Neuron (in vitro differentiated cells): ENCODE measurements around the gene NPIPA5.
"Not testable (repeated sequence)": the region's sequence is repeated elsewhere in the genome, so short reads cannot be mapped to it uniquely, and the experiment has no call there.

Source experiments
- H2AFZ ChIP-seq: one replicate; pipeline ENCODE4 v1.6.1; 2013; ENCODE audit warnings: low read depth, mild to moderate bottlenecking, inconsistent platforms, low read length, moderate library complexity
- H3K27me3 ChIP-seq: one replicate; pipeline ENCODE4 v1.6.1; 2013; ENCODE audit warnings: low read length; ENCODE audit not compliant: insufficient read depth
- H3K36me3 ChIP-seq: one replicate; pipeline ENCODE4 v1.6.1; 2013; ENCODE audit warnings: low read length; ENCODE audit not compliant: insufficient read depth
- H3K4me1 ChIP-seq: one replicate; pipeline ENCODE4 v1.6.1; 2013; ENCODE audit warnings: low read length; ENCODE audit not compliant: insufficient read depth
- H3K4me3 ChIP-seq: 2 replicates; pipeline ENCODE4 v1.5.1; 2013; ENCODE audit warnings: mild to moderate bottlenecking, low read length, moderate library complexity
- H3K9me3 ChIP-seq: one replicate; pipeline ENCODE4 v1.6.1; 2013; ENCODE audit warnings: low read length

The NPIPA5 gene

GRCh38 chr16:15378194-15378593, at the start of gene NPIPA5:
Gene NPIPA5 (minus strand): TSS chr16:15378294. CDS start chr16:15378294, 0 bp downstream.
- H3K4me3 ChIP-seq, H3K36me3 ChIP-seq, H3K9me3 ChIP-seq, H2AFZ ChIP-seq, H3K4me1 ChIP-seq, H3K27me3 ChIP-seq: not testable (repeated sequence)

- H3K27me3 ChIP-seq, result no peaks in the 10 kb centered on the region
- no peaks in the 10 kb centered on the region for H3K36me3 ChIP-seq
- no peaks in the 10 kb centered on the region for H3K9me3 ChIP-seq
- H2AFZ ChIP-seq, result no peak overlapping the region
- H3K4me1 ChIP-seq, result no peaks in the 10 kb centered on the region
- H3K4me3 ChIP-seq, result no peak overlapping the region
Measured at GRCh38 chr16:15427648-15428239, 49.6 kb upstream of the NPIPA5 start.

- H3K36me3 ChIP-seq, result no peaks in the 10 kb centered on the region
- H3K9me3 ChIP-seq, result no peaks in the 10 kb centered on the region
- no peaks in the 10 kb centered on the region for H3K27me3 ChIP-seq
- H3K4me3 ChIP-seq, result no peak overlapping the region
- no peaks in the 10 kb centered on the region for H3K4me1 ChIP-seq
- H2AFZ ChIP-seq, result no peak overlapping the region
Measured at GRCh38 chr16:15426796-15427195, 48.7 kb upstream of the NPIPA5 start.

DNA sequence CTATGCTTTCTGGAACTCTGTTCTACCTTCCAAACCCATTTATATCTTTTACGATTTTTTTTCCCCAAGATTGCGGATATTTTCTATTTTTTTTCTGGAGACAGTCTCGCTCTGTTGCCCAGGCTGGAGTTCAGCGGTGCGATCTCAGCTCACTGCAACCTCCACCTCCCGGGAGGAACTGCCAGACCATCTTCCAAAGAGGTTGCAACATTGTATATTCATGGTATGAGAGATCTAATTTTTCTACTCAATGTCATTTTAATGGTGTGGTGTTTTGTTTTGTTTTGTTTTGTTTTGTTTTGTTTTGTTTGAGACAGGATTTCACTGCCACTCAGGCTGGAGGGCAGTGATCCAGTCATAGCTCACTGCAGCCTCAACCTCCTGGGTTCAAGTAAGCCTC, 47.8 kb upstream of the NPIPA5 start:
- Histone ChIP-seq H3K4me3 (no peak overlapping the region), H3K4me1 (no peaks in the 10 kb centered on the region), H3K27me3 (no peaks in the 10 kb centered on the region), H3K36me3 (no peaks in the 10 kb centered on the region), H3K9me3 (no peaks in the 10 kb centered on the region), H2AFZ (no peak overlapping the region)

GRCh38 chr16:15422222-15422621, 44.1 kb upstream of the NPIPA5 start:
- no peaks in the 10 kb centered on the region for H3K36me3 ChIP-seq
- no peak overlapping the region for H2AFZ ChIP-seq
- no peaks in the 10 kb centered on the region for H3K4me1 ChIP-seq
- no peak overlapping the region for H3K4me3 ChIP-seq
- peaks cover 2% of the 10 kb centered on the region for H3K9me3 ChIP-seq
- H3K27me3 ChIP-seq, result no peaks in the 10 kb centered on the region

- not testable (repeated sequence) for H3K9me3 ChIP-seq, H3K4me3 ChIP-seq, H3K4me1 ChIP-seq, H3K36me3 ChIP-seq, H3K27me3 ChIP-seq, H2AFZ ChIP-seq
Measured at GRCh38 chr16:15421696-15422095, 43.6 kb upstream of the NPIPA5 start.

DNA sequence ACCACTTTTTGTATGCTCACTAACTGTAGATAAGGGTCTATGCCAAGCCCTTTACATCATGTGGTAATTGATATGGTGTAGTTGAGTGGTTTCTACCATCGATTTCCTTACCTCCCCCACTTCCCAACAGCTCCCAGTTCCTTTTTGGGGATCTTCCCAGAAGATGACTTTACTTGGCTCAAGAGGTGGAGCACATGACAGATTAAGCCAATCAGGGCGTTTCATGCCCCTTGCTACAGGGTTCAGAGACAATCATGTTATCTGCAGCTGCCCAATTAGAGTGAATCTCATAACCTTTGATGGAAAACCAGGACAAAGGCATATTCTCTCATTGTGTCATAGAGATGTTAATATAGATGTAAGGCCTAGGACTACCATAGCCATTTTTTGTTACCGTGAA, 40.1 kb upstream of the NPIPA5 start:
- Histone ChIP-seq H2AFZ (no peak overlapping the region), H3K9me3 (peaks cover 2% of the 10 kb centered on the region), H3K4me3 (no peak overlapping the region), H3K4me1 (no peaks in the 10 kb centered on the region), H3K36me3 (no peaks in the 10 kb centered on the region), H3K27me3 (no peaks in the 10 kb centered on the region)

- no peak overlapping the region for H2AFZ ChIP-seq
- no peak overlapping the region for H3K4me3 ChIP-seq
- H3K4me1 ChIP-seq, result no peaks in the 10 kb centered on the region
- H3K36me3 ChIP-seq, result no peaks in the 10 kb centered on the region
- H3K27me3 ChIP-seq, result no peaks in the 10 kb centered on the region
- H3K9me3 ChIP-seq, result peaks cover 2% of the 10 kb centered on the region
Measured at GRCh38 chr16:15417197-15417596, 39.1 kb upstream of the NPIPA5 start.

GRCh38 chr16:15415511-15415985, 37.5 kb upstream of the NPIPA5 start:
- H3K27me3 ChIP-seq, result no peaks in the 10 kb centered on the region
- peaks cover 2% of the 10 kb centered on the region for H3K9me3 ChIP-seq
- no peak overlapping the region for H2AFZ ChIP-seq
- no peaks in the 10 kb centered on the region for H3K36me3 ChIP-seq
- H3K4me1 ChIP-seq, result no peaks in the 10 kb centered on the region
- H3K4me3 ChIP-seq, result no peak overlapping the region

DNA sequence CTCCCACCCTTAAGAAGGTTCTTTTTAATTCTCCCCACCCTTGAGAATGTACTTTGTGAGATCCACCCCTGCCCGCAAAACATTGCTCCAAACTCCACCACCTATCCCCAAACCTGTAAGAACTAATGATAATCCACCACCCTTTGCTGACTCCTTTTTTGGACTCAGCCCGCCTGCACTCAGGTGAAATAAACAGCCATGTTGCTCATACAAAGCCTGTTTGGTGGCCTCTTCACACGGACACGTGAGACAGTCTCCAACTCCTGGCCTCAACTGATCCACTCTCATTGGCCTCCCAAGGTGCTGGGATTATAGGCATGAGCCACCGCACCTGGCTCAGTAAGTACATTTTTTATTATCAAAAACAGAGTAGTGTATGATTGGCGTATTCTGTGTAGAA, 31.4 kb upstream of the NPIPA5 start:
- H3K4me1 ChIP-seq, H3K4me3 ChIP-seq, H3K27me3 ChIP-seq, H3K9me3 ChIP-seq, H2AFZ ChIP-seq, H3K36me3 ChIP-seq: not testable (repeated sequence)

DNA sequence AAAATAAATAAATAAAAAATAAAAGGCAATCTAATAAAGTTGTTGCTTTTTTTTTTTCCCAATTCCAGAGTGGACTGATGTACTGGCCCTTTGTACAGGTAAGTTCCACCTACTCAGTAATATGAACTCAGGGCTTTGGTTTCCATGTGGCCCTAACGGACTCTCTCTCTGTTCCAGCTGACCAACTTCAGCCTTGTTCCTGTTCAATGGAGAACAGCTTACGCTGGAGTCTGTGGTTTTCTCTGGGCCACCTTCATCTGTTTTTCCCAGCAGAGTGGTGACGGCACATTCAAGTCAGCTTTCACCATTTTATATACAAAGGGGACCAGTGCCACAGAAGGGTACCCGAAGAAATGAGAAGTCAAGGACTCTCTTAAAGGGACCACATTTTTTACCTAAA, 29.7 kb upstream of the NPIPA5 start:
- H3K4me3 ChIP-seq, H3K36me3 ChIP-seq, H2AFZ ChIP-seq, H3K27me3 ChIP-seq, H3K9me3 ChIP-seq, H3K4me1 ChIP-seq: not testable (repeated sequence)

DNA sequence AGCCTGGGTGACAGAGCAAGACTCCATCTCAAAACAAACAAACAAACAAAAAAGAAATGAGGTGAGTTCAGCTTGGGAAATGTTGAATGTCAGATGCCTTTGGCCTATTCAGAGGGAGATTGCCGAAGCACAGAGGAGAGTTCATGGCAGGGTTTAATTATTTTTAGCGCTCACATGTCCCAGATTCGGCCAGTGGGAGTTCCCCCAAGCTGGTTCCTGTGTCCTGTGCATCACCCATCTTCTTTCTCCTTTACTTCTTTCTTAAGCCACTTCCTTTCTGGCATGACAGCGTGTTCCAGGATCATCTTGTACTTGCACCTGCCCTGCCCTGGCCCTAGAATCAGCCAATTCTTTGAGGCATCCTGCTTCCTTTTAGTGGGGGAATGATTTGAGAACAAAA, 26.7 kb upstream of the NPIPA5 start:
- Histone ChIP-seq H3K27me3 (no peaks in the 10 kb centered on the region), H2AFZ (no peak overlapping the region), H3K4me3 (no peak overlapping the region), H3K36me3 (no peaks in the 10 kb centered on the region), H3K4me1 (no peaks in the 10 kb centered on the region), H3K9me3 (no peaks in the 10 kb centered on the region)

DNA sequence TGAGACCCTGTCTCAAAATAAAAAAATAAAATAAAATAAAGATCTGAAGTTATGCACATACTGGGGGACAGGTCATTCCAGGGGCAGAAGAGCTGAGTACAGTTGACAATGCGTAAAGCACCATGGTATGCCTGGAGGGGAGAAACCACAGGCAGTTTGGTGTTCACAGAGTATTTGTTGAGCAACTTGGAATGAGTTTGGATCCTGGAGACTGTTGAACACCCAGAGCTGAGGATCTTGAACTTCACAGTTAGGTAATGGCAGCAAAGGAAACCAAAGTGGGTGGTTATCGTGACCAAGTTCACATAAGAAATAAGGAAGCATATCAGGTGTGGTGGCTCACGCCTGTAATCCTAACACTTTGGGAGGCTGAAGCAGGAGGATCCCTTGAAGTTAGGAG, 26.0 kb upstream of the NPIPA5 start:
- H3K36me3 ChIP-seq, H3K4me1 ChIP-seq, H3K4me3 ChIP-seq, H2AFZ ChIP-seq, H3K9me3 ChIP-seq, H3K27me3 ChIP-seq: not testable (repeated sequence)

- Histone ChIP-seq H3K4me1 (no peaks in the 10 kb centered on the region), H3K4me3 (no peak overlapping the region), H2AFZ (no peak overlapping the region), H3K36me3 (no peaks in the 10 kb centered on the region), H3K27me3 (peaks cover 2% of the 10 kb centered on the region), H3K9me3 (no peaks in the 10 kb centered on the region)
Measured at GRCh38 chr16:15403392-15403995, 25.4 kb upstream of the NPIPA5 start.
